Measurements from ENCODE around the gene IL1A. TPM values are rescaled to one million over a fixed set of nuclear protein-coding genes. Genes with fewer than 3 reads are reported as not detected.

The IL1A gene
- total RNA-seq, 1 donor from 2014 or later: 0.43 TPM

GRCh38 chr2:112829961-112830681 lies 45.8 kb upstream of the IL1A start:
- Mint-ChIP-seq H3K4me3 (ENCODE audit: unreplicated experiment) (no peak overlapping the region), H3K4me1 (ENCODE audit: low read depth, unreplicated experiment) (peaks cover 3% of the 10 kb centered on the region), H3K27ac (ENCODE audit: unreplicated experiment) (no peak overlapping the region), H3K36me3 (ENCODE audit: low read depth, unreplicated experiment) (peaks cover 2% of the 10 kb centered on the region), H3K27me3 (ENCODE audit: low read depth, unreplicated experiment) (peaks cover 20% of the 10 kb centered on the region), H3K9me3 (ENCODE audit: unreplicated experiment) (peaks cover 1% of the 10 kb centered on the region)
- H3K4me2 ChIP-seq (ENCODE audit: low read length): no peak overlapping the region
- H2AFZ ChIP-seq (ENCODE audit: low read depth, low read length): no peak overlapping the region
- no peak for FAIRE-seq
- DNase-seq (ENCODE audit: low read depth): no peak
- H3K4me1 ChIP-seq (ENCODE audit: insufficient read depth, low read length): no peaks in the 10 kb centered on the region
- no peaks in the 10 kb centered on the region for H3K36me3 ChIP-seq (ENCODE audit: insufficient read depth, low read length)
- H4K20me1 ChIP-seq (ENCODE audit: insufficient read depth, low read length): no peaks in the 10 kb centered on the region
- H3K79me2 ChIP-seq (ENCODE audit: insufficient read depth, low read length): no peaks in the 10 kb centered on the region
- no peak overlapping the region for H3K4me3 ChIP-seq (ENCODE audit: insufficient read depth, low read depth, low read length)
- TF ChIP-seq EZH2 (IDR thresholded peaks at IDR 0.05; ENCODE audit: insufficient read depth, low read length) (no peak), CTCF (IDR thresholded peaks at IDR 0.05; ENCODE audit: insufficient read depth, low read depth, low read length) (no peak)
- H3K27me3 ChIP-seq (ENCODE audit: insufficient read depth, low read length): no peaks in the 10 kb centered on the region
- no peaks in the 10 kb centered on the region for H3K9me3 ChIP-seq (ENCODE audit: insufficient read depth, low read depth, low read length)
- H3K27ac ChIP-seq (ENCODE audit: low read depth, low read length): no peak overlapping the region
- no peak overlapping the region for H3K9ac ChIP-seq (ENCODE audit: low read length)

GRCh38 chr2:112829101-112829960 lies 45.0 kb upstream of the IL1A start:
- Histone ChIP-seq H2AFZ (ENCODE audit: low read depth, low read length) (no peak overlapping the region), H3K79me2 (ENCODE audit: insufficient read depth, low read length) (no peaks in the 10 kb centered on the region), H3K36me3 (ENCODE audit: insufficient read depth, low read length) (no peaks in the 10 kb centered on the region), H3K4me3 (ENCODE audit: insufficient read depth, low read depth, low read length) (no peak overlapping the region), H4K20me1 (ENCODE audit: insufficient read depth, low read length) (no peaks in the 10 kb centered on the region), H3K27ac (ENCODE audit: low read depth, low read length) (no peak overlapping the region), H3K9ac (ENCODE audit: low read length) (no peak overlapping the region), H3K27me3 (ENCODE audit: insufficient read depth, low read length) (no peaks in the 10 kb centered on the region), H3K9me3 (ENCODE audit: insufficient read depth, low read depth, low read length) (no peaks in the 10 kb centered on the region), H3K4me2 (ENCODE audit: low read length) (no peak overlapping the region), H3K4me1 (ENCODE audit: insufficient read depth, low read length) (peaks cover 3% of the 10 kb centered on the region)
- H3K4me3 Mint-ChIP-seq (ENCODE audit: unreplicated experiment): no peak overlapping the region
- H3K27me3 Mint-ChIP-seq (ENCODE audit: low read depth, unreplicated experiment): peaks cover 20% of the 10 kb centered on the region
- H3K4me1 Mint-ChIP-seq (ENCODE audit: low read depth, unreplicated experiment): peaks cover 5% of the 10 kb centered on the region
- peaks cover 1% of the 10 kb centered on the region for H3K9me3 Mint-ChIP-seq (ENCODE audit: unreplicated experiment)
- no peak for FAIRE-seq
- peaks cover 2% of the 10 kb centered on the region for H3K36me3 Mint-ChIP-seq (ENCODE audit: low read depth, unreplicated experiment)
- DNase-seq (ENCODE audit: low read depth): no peak
- H3K27ac Mint-ChIP-seq (ENCODE audit: unreplicated experiment): no peak overlapping the region
- TF ChIP-seq EZH2 (IDR thresholded peaks at IDR 0.05; ENCODE audit: insufficient read depth, low read length) (no peak), CTCF (IDR thresholded peaks at IDR 0.05; ENCODE audit: insufficient read depth, low read depth, low read length) (no peak)

All from astrocyte (in vitro differentiated cells and primary cell).